Osteocyte (in vitro differentiated cells): ENCODE results near the gene NTRK2. TPM values are rescaled to one million over a fixed set of nuclear protein-coding genes. Genes with fewer than 3 reads are reported as not detected.

ENCODE experiments used
- DNase-seq: peaks from one replicate; pipeline ENCODE4 v3.0.0; 2021; ENCODE audit warnings: mixed read lengths; ENCODE audit not compliant: unreplicated experiment; ENCODE audit errors: extremely low spot score
- H3K27ac Mint-ChIP-seq: one replicate; pipeline ENCODE4 v1.8.0; 2021; ENCODE audit warnings: mild to moderate bottlenecking, mixed read lengths; ENCODE audit not compliant: unreplicated experiment
- H3K27me3 Mint-ChIP-seq: one replicate; pipeline ENCODE4 v1.8.0; 2021; ENCODE audit warnings: mixed read lengths; ENCODE audit not compliant: unreplicated experiment
- H3K36me3 Mint-ChIP-seq: one replicate; pipeline ENCODE4 v1.8.0; 2021; ENCODE audit warnings: mixed read lengths; ENCODE audit not compliant: unreplicated experiment
- H3K4me1 Mint-ChIP-seq: one replicate; pipeline ENCODE4 v1.8.0; 2021; ENCODE audit warnings: mixed read lengths; ENCODE audit not compliant: unreplicated experiment
- H3K4me3 Mint-ChIP-seq: one replicate; pipeline ENCODE4 v1.8.0; 2021; ENCODE audit warnings: mild to moderate bottlenecking, moderate library complexity, mixed read lengths; ENCODE audit not compliant: unreplicated experiment
- H3K9me3 Mint-ChIP-seq: one replicate; pipeline ENCODE4 v1.8.0; 2021; ENCODE audit warnings: mixed read lengths; ENCODE audit not compliant: unreplicated experiment
- total RNA-seq: library from RNA; stranded (reverse); gene quantifications from 2 replicates; pipeline ENCODE4 v1.2.1, GENCODE V29; 2021
- TF ChIP-seq, protein P1 (sequence below): fragments of 200-600 bp; sonication (generic); IDR thresholded peaks from 2 replicates; pipeline ENCODE4 v1.5.0; 2021; ENCODE audit warnings: antibody characterized with exemption, mild to moderate bottlenecking, moderate library complexity

The NTRK2 gene
- total RNA-seq, 1 donor from 2014 or later = 29.4 TPM

DNA sequence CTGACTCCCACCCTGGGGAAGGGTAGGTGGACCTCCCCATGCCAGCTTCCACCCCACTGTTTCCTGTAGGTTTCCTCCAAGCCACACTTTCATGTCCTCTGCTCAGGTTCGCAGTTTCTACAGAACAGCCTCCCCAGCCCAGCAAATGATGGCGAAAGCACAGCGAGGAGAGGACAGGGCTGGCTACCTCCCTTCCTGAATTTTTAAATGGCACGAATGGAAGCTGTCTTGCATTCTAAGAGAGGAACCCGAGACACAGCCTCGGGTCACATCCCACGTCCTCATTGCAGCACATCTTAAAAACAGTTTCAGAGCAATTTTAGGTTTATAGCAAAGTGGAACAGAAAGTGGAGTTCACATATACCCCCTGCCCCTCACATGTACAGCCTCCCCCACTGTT lies 330.3 kb downstream of the NTRK2 start:
- H3K27me3 Mint-ChIP-seq = peaks cover 11% of the 10 kb centered on the region
- H3K27ac Mint-ChIP-seq = no peak overlapping the region
- DNase-seq = no peak
- H3K4me1 Mint-ChIP-seq = peaks cover 6% of the 10 kb centered on the region
- no peak overlapping the region for H3K4me3 Mint-ChIP-seq
- TF ChIP-seq, protein P1, sequence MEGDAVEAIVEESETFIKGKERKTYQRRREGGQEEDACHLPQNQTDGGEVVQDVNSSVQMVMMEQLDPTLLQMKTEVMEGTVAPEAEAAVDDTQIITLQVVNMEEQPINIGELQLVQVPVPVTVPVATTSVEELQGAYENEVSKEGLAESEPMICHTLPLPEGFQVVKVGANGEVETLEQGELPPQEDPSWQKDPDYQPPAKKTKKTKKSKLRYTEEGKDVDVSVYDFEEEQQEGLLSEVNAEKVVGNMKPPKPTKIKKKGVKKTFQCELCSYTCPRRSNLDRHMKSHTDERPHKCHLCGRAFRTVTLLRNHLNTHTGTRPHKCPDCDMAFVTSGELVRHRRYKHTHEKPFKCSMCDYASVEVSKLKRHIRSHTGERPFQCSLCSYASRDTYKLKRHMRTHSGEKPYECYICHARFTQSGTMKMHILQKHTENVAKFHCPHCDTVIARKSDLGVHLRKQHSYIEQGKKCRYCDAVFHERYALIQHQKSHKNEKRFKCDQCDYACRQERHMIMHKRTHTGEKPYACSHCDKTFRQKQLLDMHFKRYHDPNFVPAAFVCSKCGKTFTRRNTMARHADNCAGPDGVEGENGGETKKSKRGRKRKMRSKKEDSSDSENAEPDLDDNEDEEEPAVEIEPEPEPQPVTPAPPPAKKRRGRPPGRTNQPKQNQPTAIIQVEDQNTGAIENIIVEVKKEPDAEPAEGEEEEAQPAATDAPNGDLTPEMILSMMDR = no peak
- H3K9me3 Mint-ChIP-seq = peaks cover 17% of the 10 kb centered on the region
- H3K36me3 Mint-ChIP-seq = no peaks in the 10 kb centered on the region

DNA sequence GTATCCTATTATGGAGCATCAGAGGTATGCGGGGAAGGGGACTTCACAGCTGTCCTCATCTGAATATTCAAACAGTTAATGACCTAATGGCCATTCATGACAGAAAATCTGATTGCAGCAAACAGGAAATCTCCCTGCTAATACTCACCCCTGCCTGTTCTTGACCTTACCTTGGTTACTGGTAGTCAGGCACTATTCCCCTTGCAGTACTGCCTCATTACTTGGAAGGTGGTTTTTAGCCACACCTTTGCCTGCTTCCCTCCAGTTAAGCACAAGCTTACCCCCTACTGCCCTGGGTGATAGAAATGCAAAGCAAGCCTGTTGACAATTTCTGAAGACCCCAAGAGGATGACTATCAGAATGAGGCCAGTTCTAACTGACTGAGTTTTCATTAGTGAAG lies 332.4 kb downstream of the NTRK2 start:
- DNase-seq = no peak
- Mint-ChIP-seq H3K27me3 (peaks cover 11% of the 10 kb centered on the region), H3K27ac (no peak overlapping the region), H3K36me3 (no peaks in the 10 kb centered on the region), H3K4me1 (peaks cover 6% of the 10 kb centered on the region), H3K4me3 (no peak overlapping the region), H3K9me3 (peaks cover 17% of the 10 kb centered on the region)
- TF ChIP-seq, protein P1 = no peak

DNA sequence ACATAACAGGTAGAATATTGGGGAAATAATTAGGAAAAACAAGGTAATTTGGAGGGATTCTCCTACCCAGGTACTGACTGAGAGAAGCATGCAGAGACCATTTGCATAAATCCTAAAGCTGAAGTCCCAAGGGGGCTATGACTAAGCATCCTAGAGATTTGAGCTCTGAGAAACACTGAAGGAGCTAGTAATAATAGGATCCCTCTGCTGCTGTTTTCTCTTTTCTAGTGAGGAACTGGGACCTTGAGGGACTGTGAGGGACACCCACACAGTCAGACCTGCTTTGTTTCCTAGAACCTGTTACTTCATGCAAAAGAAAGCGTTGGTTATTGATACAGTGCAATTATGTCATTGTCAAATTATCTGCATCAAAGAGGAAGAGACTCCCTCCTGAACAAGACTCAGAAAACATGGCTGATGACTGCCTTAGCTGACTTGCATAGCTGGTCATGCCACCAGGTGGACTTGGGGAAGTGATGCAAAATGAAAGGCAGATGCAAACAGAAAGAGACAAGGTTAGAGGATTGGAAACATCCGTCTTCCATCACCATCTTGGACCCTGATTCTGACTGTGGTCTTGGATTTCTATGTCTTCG lies 335.4 kb downstream of the NTRK2 start:
- Mint-ChIP-seq H3K4me1 (peaks cover 3% of the 10 kb centered on the region), H3K4me3 (no peak overlapping the region), H3K9me3 (peaks cover 16% of the 10 kb centered on the region), H3K36me3 (no peaks in the 10 kb centered on the region), H3K27ac (no peak overlapping the region), H3K27me3 (peaks cover 20% of the 10 kb centered on the region)
- DNase-seq = no peak
- TF ChIP-seq, protein P1 = no peak

DNA sequence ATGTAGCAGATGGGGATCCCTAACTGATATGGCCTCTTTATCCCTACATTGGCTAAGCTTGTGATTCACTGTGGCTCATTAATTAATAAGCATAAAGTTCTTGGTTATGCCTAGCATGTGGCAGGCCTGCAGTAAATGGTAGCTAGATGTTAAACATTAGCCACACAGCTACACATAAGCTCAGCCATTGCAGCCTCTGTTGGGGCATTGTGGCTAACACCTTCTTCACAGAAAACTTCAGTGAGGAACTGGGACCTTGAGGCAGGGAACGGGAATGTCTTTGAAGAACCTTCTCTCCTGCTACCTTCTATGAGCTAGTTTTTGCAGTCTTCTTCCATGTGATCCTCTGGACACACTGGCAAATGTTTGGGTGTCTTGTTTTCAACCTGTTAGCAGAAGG lies 338.2 kb downstream of the NTRK2 start:
- no peaks in the 10 kb centered on the region for H3K9me3 Mint-ChIP-seq
- no peak for DNase-seq
- no peaks in the 10 kb centered on the region for H3K36me3 Mint-ChIP-seq
- H3K4me3 Mint-ChIP-seq = no peak overlapping the region
- H3K27me3 Mint-ChIP-seq = peaks cover 30% of the 10 kb centered on the region
- H3K4me1 Mint-ChIP-seq = peaks cover 3% of the 10 kb centered on the region
- no peak overlapping the region for H3K27ac Mint-ChIP-seq
- TF ChIP-seq, protein P1 = no peak

DNA sequence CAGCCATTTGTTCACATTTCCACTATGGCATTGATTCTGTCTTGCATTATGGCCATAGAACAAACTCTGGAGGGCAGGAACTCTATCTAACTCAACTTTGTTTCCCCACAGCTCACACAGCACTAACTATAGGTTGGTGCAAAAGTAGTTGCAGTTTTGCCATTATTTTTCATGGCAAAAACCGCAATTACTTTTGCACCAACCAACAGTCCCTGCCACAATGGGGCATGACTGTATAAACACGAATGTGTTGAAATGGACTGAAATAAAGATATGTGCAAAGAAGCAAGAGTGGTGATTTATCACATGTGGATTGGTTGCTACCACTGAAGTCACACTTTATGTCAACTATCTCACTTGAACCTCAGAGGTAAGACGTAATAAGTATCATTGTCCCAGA lies 338.7 kb downstream of the NTRK2 start:
- H3K4me1 Mint-ChIP-seq = peaks cover 3% of the 10 kb centered on the region
- H3K9me3 Mint-ChIP-seq = no peaks in the 10 kb centered on the region
- peaks cover 30% of the 10 kb centered on the region for H3K27me3 Mint-ChIP-seq
- TF ChIP-seq, protein P1 = no peak
- H3K27ac Mint-ChIP-seq = no peak overlapping the region
- no peak for DNase-seq
- no peaks in the 10 kb centered on the region for H3K36me3 Mint-ChIP-seq
- no peak overlapping the region for H3K4me3 Mint-ChIP-seq
